Measurements from ENCODE around the gene RHOG. TPM values are rescaled to one million over a fixed set of nuclear protein-coding genes. Genes with fewer than 3 reads are reported as not detected.

The RHOG gene
- polyA plus RNA-seq, 2 of the 4 experiments (the other 2 are of a cell fraction): 41.1 to 64.3 TPM

DNA sequence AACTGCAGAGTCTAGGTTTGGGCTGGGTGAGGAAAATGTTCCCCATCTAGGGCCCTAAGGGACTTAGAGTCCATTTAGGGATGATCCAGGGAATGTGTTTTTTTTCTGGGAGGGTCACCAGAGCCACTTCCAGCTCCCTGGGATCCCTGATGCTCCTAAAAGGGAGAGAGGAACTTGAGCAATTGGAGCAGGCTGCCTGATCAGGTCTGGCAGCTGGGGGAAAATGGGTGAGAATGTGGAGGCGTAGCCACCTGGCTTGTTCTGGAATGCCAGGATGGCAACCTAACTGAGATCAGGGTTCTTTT, 31.2 kb downstream of the RHOG start:
- 100% methylated on average over 1 of the region's 1 CpG for WGBS (ENCODE audit: missing lambda C conversion rate)
- ChIA-PET CTCF (interaction anchor here (0.9 to 7.2 kb wide), 19 partner anchors 11 to 263 kb away, joined by 3 to 66 read pairs (median 13); partner anchors contain the start of genes NUP98 and RHOG), POLR2A (interaction anchor here (0.6 to 3.4 kb wide), 4 partner anchors 10 to 32 kb away, joined by 4 to 23 read pairs (median 8); partner anchors contain the start of genes NUP98 and RHOG)
- no peaks in the 10 kb centered on the region for H3K9me3 ChIP-seq
- H3K4me1 ChIP-seq: 0 out of 3 replicates have a peak, but pooled peaks cover 3% of the 10 kb centered on the region
- FAIRE-seq (no peak), ATAC-seq (no peak), DNase-seq (ENCODE audit: low read depth in 1 of 2, low spot score in 1 of 2) (no peak)
- H3K4me3 ChIP-seq: no peak overlapping the region
- TF ChIP-seq HOXB13 (CRISPR knock-in tag; IDR thresholded peaks at IDR 0.05; ENCODE audit: low read depth): no peak
- TF ChIP-seq, protein P1, sequence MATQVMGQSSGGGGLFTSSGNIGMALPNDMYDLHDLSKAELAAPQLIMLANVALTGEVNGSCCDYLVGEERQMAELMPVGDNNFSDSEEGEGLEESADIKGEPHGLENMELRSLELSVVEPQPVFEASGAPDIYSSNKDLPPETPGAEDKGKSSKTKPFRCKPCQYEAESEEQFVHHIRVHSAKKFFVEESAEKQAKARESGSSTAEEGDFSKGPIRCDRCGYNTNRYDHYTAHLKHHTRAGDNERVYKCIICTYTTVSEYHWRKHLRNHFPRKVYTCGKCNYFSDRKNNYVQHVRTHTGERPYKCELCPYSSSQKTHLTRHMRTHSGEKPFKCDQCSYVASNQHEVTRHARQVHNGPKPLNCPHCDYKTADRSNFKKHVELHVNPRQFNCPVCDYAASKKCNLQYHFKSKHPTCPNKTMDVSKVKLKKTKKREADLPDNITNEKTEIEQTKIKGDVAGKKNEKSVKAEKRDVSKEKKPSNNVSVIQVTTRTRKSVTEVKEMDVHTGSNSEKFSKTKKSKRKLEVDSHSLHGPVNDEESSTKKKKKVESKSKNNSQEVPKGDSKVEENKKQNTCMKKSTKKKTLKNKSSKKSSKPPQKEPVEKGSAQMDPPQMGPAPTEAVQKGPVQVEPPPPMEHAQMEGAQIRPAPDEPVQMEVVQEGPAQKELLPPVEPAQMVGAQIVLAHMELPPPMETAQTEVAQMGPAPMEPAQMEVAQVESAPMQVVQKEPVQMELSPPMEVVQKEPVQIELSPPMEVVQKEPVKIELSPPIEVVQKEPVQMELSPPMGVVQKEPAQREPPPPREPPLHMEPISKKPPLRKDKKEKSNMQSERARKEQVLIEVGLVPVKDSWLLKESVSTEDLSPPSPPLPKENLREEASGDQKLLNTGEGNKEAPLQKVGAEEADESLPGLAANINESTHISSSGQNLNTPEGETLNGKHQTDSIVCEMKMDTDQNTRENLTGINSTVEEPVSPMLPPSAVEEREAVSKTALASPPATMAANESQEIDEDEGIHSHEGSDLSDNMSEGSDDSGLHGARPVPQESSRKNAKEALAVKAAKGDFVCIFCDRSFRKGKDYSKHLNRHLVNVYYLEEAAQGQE (IDR thresholded peaks at IDR 0.05): no peak
- TF ChIP-seq POLR2A (IDR thresholded peaks at IDR 0.05; ENCODE audit: low read length): no peak
- TF ChIP-seq BCL3 (IDR thresholded peaks at IDR 0.05): no peak
- no peak for TF ChIP-seq NR3C1 (IDR thresholded peaks at IDR 0.05)
- TF ChIP-seq JUNB (IDR thresholded peaks at IDR 0.05): no peak
- TF ChIP-seq ATOH8 (CRISPR knock-in tag; IDR thresholded peaks at IDR 0.05; ENCODE audit: low read depth): no peak
- no peak for TF ChIP-seq FOSB (CRISPR knock-in tag; IDR thresholded peaks at IDR 0.05)
- TF ChIP-seq EHF (CRISPR knock-in tag; IDR thresholded peaks at IDR 0.05): no peak
- no peak for TF ChIP-seq TFCP2L1 (CRISPR knock-in tag; IDR thresholded peaks at IDR 0.05)
- no peak for TF ChIP-seq TP53 (CRISPR knock-in tag; IDR thresholded peaks at IDR 0.05)
- TF ChIP-seq HOXB5 (CRISPR knock-in tag; IDR thresholded peaks at IDR 0.05): no peak
- H3K27ac ChIP-seq: no peak overlapping the region
- H3K4me2 ChIP-seq: no peak overlapping the region; the same call in 2 of the 3 replicates

DNA sequence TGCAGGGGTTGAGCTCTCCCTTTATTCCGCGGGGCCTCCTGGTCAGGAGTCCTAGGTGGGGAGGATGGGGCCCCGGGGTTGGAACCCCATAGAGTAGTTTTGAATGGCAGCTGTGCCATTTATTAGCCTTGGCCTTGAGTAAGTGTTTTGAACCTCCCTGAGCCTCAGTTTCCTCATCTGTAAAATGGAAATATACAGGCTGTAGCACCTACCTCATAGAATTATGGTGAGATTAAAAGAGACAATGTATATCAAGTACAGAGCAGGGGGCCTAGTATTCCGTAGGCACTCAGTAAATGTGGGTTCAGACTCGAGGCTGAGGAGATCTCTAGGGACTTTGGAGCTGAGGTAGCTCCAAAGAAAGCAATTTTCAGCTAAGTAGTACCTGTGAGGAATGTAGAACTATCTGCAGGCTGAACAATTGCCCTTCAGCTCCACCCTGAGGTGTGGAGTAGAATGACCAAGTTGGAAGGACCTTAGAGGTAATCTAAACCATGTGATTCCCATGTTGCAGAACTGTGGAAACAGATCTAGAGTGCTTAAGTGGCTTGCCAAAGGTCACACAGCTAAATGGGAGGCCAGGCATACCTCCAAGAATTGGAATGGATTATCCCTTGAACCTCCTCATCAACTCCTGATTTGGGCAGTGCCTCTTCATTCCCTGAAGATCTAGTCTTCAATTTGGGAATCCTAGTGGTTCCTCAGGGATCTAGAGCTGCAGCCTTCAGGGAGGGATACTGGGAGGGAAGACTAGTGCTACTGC, 31.7 kb downstream of the RHOG start:
- ATAC-seq: peak; percentile 86 to 88
- WGBS (ENCODE audit: missing lambda C conversion rate): 36% methylated on average over 5 of the region's 5 CpGs
- Histone ChIP-seq H3K4me3 (peak overlapping the region; percentile 79), H3K9me3 (no peaks in the 10 kb centered on the region), H3K4me1 (0 out of 3 replicates have a peak, but pooled peaks cover 8% of the 10 kb centered on the region), H3K4me2 (peak overlapping the region; percentile 95), H3K27ac (peak overlapping the region; percentile 80 to 90)
- TF ChIP-seq USF2 (IDR thresholded peaks at IDR 0.05) (peak; percentile 24; the same call in 1 of the 2 replicates), RAD21 (conservative IDR thresholded peaks at IDR 0.05 in 1 of 2, IDR thresholded peaks at IDR 0.05 in 1 of 2) (peak; percentile 72 to 79), SMC3 (IDR thresholded peaks at IDR 0.05) (peak; percentile 44; the same call in 2 of the 3 replicates), ZNF302 (CRISPR knock-in tag; IDR thresholded peaks at IDR 0.05) (no peak), RARB (CRISPR knock-in tag; IDR thresholded peaks at IDR 0.05) (no peak)
- TF ChIP-seq, protein P2, sequence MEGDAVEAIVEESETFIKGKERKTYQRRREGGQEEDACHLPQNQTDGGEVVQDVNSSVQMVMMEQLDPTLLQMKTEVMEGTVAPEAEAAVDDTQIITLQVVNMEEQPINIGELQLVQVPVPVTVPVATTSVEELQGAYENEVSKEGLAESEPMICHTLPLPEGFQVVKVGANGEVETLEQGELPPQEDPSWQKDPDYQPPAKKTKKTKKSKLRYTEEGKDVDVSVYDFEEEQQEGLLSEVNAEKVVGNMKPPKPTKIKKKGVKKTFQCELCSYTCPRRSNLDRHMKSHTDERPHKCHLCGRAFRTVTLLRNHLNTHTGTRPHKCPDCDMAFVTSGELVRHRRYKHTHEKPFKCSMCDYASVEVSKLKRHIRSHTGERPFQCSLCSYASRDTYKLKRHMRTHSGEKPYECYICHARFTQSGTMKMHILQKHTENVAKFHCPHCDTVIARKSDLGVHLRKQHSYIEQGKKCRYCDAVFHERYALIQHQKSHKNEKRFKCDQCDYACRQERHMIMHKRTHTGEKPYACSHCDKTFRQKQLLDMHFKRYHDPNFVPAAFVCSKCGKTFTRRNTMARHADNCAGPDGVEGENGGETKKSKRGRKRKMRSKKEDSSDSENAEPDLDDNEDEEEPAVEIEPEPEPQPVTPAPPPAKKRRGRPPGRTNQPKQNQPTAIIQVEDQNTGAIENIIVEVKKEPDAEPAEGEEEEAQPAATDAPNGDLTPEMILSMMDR (IDR thresholded peaks at IDR 0.05): peak; percentile 69
- POLR2A ChIA-PET: interaction anchor here (0.6 to 3.4 kb wide), 5 partner anchors 11 to 32 kb away, joined by 4 to 23 read pairs (median 6); partner anchors contain the start of genes NUP98 and RHOG
- DNase-seq (ENCODE audit: low read depth in 1 of 2, low spot score in 1 of 2): peak; percentile 81 to 91
- peak; percentile 68 for FAIRE-seq
- CTCF ChIA-PET: interaction anchor here (0.9 to 7.2 kb wide), 26 partner anchors 11 to 264 kb away, joined by 3 to 66 read pairs (median 6); partner anchors contain the start of genes NUP98 and RHOG
